Spleen (tissue), 11 donors: ENCODE results near the gene NHSL1. TPM values are rescaled to one million over a fixed set of nuclear protein-coding genes. Genes with fewer than 3 reads are reported as not detected.

Experiments
- DNase-seq: peaks from one replicate; pipeline ENCODE4 v3.0.0-alpha.2; 2020
- H3K27ac ChIP-seq, 8 donors: fragments of 200-600 bp; sonication (generic) in 7 of 8; 1 replicate in 4 of 8; 2 replicates in 4 of 8; pipeline versions ENCODE4 v1.5.0 to v1.8.0; 2016 to 2021; ENCODE audit warnings: inconsistent platforms in 4 of 8, mild to moderate bottlenecking in 4 of 8, moderate library complexity in 1 of 8
- H3K27me3 ChIP-seq, 7 donors: fragments of 200-600 bp; sonication (generic) in 6 of 7; replicated peaks in 1 of 7; 1 replicate in 4 of 7; 2 replicates in 3 of 7; pipeline versions ENCODE4 v1.5.0 to v1.8.0; 2016 to 2021; ENCODE audit warnings: inconsistent platforms in 3 of 7, mild to moderate bottlenecking in 1 of 7
- H3K36me3 ChIP-seq, 6 donors: fragments of 200-600 bp; sonication (generic) in 5 of 6; 1 replicate in 4 of 6; 2 replicates in 2 of 6; pipeline versions ENCODE4 v1.5.0 to v1.8.0; 2016 to 2021; ENCODE audit warnings: inconsistent platforms in 2 of 6
- H3K4me1 ChIP-seq, 6 donors: fragments of 200-600 bp; sonication (generic) in 5 of 6; 1 replicate in 3 of 6; 2 replicates in 3 of 6; pipeline versions ENCODE4 v1.5.0 to v1.8.0; 2016 to 2021; ENCODE audit warnings: inconsistent platforms in 3 of 6
- H3K4me3 ChIP-seq, 8 donors: fragments of 200-600 bp; sonication (generic) in 7 of 8; 1 replicate in 4 of 8; 2 replicates in 4 of 8; pipeline versions ENCODE4 v1.5.0 to v1.8.0; 2016 to 2021; ENCODE audit warnings: inconsistent platforms in 4 of 8, mild to moderate bottlenecking in 4 of 8, moderate library complexity in 2 of 8
- H3K9me3 ChIP-seq, 8 donors: fragments of 200-600 bp; sonication (generic) in 7 of 8; 1 replicate in 4 of 8; 2 replicates in 4 of 8; pipeline versions ENCODE4 v1.5.0 to v1.8.0; 2016 to 2021; ENCODE audit warnings: inconsistent platforms in 4 of 8
- CTCF ChIP-seq, 11 experiments: fragments of 200-600 bp in 7 of 11; fragments of 450-650 bp in 4 of 11; sonication (generic) in 4 of 11; IDR thresholded peaks in 8 of 11; conservative IDR thresholded peaks in 3 of 11; 1 replicate in 7 of 11; 2 replicates in 4 of 11; pipeline versions ENCODE4 v1.4.0 to v1.8.0; 2016 to 2021; ENCODE audit warnings: antibody characterized with exemption in 11 of 11, inconsistent platforms in 4 of 11, mild to moderate bottlenecking in 1 of 11
- POLR2A ChIP-seq, 3 donors: fragments of 450-650 bp; IDR thresholded peaks; one replicate each; pipeline ENCODE4 v1.5.1; 2017; ENCODE audit warnings: antibody characterized with exemption in 3 of 3, mild to moderate bottlenecking in 1 of 3
- POLR2AphosphoS5 ChIP-seq, 3 donors: sonication (generic); formaldehyde crosslinking; IDR thresholded peaks; one replicate each; pipeline ENCODE4 v1.5.1; 2017; ENCODE audit warnings: antibody characterized with exemption in 3 of 3
- WGBS, 5 donors: extraction: QIAGEN DNeasy Blood & Tissue Kit in 3 of 5; methylation state at CpG; one replicate each; pipeline versions ENCODE4 v1.1.5 to v1.1.7; 2013 to 2018; 5-methylcytosine and 5-hydroxymethylcytosine counted together
- intact Hi-C: fragments of 100-400 bp; cut with DNase I; formaldehyde crosslinking; loops from one replicate; pipeline ENCODE4 v1.15.0; 2023; ENCODE audit warnings: low total_unique reads
- polyA plus RNA-seq, 3 donors: library from polyadenylated mRNA; stranded (reverse); fragments of 200-250 nt; gene quantifications; one replicate each; pipeline ENCODE4 v1.2.1, GENCODE V29; 2013
- total RNA-seq, 7 donors: library from RNA; depleted of rRNA in 3 of 7; stranded (reverse); fragments of >200 nt in 3 of 7; fragmentation: NEBNext Ultra II Directional in 4 of 7; extraction: Animal tissue kit (Norgen Biotek cat#: 25700) in 4 of 7; gene quantifications; one replicate each; pipeline versions ENCODE4 v1.1.0 to v1.2.1, GENCODE V29; 2016 to 2021
- donor health status: healthy with polysubstance abuse.
- donor health status: DM: no; HTN: no; CAD: no; lungs with moderate emphysema.
- donor health status: DM: no; HTN: no; CAD: no.
- donor health status: Bipolar disorder and iron deficiency.
- donor health status: healthy.
- donor health status: DM: no; HTN: no; CAD: no.
- donor health status: DM: yes; HTN: yes; CAD: no.

NHSL1 gene
- total and polyA plus RNA-seq, 10 donors: 0.39 to 14.0 (median 6.7) TPM

GRCh38 chr6:138401960-138402837 is 97.1 kb downstream of the NHSL1 start:
- TF ChIP-seq POLR2AphosphoS5 (IDR thresholded peaks at IDR 0.05) (no peak), CTCF (IDR thresholded peaks at IDR 0.05 in 8 of 11, conservative IDR thresholded peaks at IDR 0.05 in 3 of 11) (no peak), POLR2A (IDR thresholded peaks at IDR 0.05) (no peak)
- Histone ChIP-seq H3K27me3 (no peaks in the 10 kb centered on the region), H3K9me3 (no peaks in the 10 kb centered on the region), H3K36me3 (peaks cover 0 to 19% (median 11%) of the 10 kb centered on the region in 6 donors), H3K4me3 (no peak overlapping the region), H3K27ac (no peak overlapping the region), H3K4me1 (peaks cover 0 to 37% (median 19%) of the 10 kb centered on the region in 6 donors)
- intact Hi-C loops: no loop called here
- WGBS, 5 donors: 91 to 94% (median 93%) methylated on average over 14 of the region's 14 CpGs
- peak; percentile 81 for DNase-seq

- TF ChIP-seq CTCF (IDR thresholded peaks at IDR 0.05 in 8 of 11, conservative IDR thresholded peaks at IDR 0.05 in 3 of 11) (no peak), POLR2AphosphoS5 (IDR thresholded peaks at IDR 0.05) (no peak), POLR2A (IDR thresholded peaks at IDR 0.05) (no peak)
- WGBS, 5 donors: 85 to 94% (median 90%) methylated on average over 3 of the region's 3 CpGs
Measured at GRCh38 chr6:138400326-138400725, 99.0 kb downstream of the NHSL1 start.

GRCh38 chr6:138397128-138398122 is 101.9 kb downstream of the NHSL1 start:
- DNase-seq: no peak
- H3K4me3 ChIP-seq: no peak overlapping the region
- intact Hi-C loops: no loop called here
- TF ChIP-seq POLR2A (IDR thresholded peaks at IDR 0.05) (no peak), POLR2AphosphoS5 (IDR thresholded peaks at IDR 0.05) (no peak), CTCF (IDR thresholded peaks at IDR 0.05 in 8 of 11, conservative IDR thresholded peaks at IDR 0.05 in 3 of 11) (no peak)
- no peaks in the 10 kb centered on the region for H3K36me3 ChIP-seq
- no peak overlapping the region for H3K27ac ChIP-seq
- H3K4me1 ChIP-seq: peaks cover 0 to 8% (median 0%) of the 10 kb centered on the region in 6 donors
- H3K27me3 ChIP-seq: no peaks in the 10 kb centered on the region
- no peaks in the 10 kb centered on the region for H3K9me3 ChIP-seq
- WGBS, 5 donors: 84 to 93% (median 87%) methylated on average over 8 of the region's 8 CpGs

More at GRCh38 chr6:138400326-138400725, 99.0 kb downstream of the NHSL1 start:
- intact Hi-C loops: no loop called here
- peaks cover 0 to 20% (median 12%) of the 10 kb centered on the region in 6 donors for H3K4me1 ChIP-seq
- H3K9me3 ChIP-seq: no peaks in the 10 kb centered on the region
- no peak overlapping the region for H3K4me3 ChIP-seq
- no peak for DNase-seq
- peaks cover 0 to under 1% (median 0%) of the 10 kb centered on the region in 6 donors for H3K36me3 ChIP-seq
- no peaks in the 10 kb centered on the region for H3K27me3 ChIP-seq
- H3K27ac ChIP-seq: no peak overlapping the region
